Keratinocyte (primary cell): ENCODE data around the gene DAPP1. TPM values are rescaled to one million over a fixed set of nuclear protein-coding genes. Genes with fewer than 3 reads are reported as not detected.

Experiments used
- DNase-seq: peaks from one replicate; pipeline ENCODE4 v3.0.0-alpha.2; 2011; ENCODE audit warnings: low read depth, missing footprints, low spot score
- FAIRE-seq: peaks from 2 replicates; lab custom pipeline; 2011; peaks lifted over from hg19 to GRCh38; lab: Jason Lieb, UNC
- H2AFZ ChIP-seq: 2 replicates; pipeline ENCODE4 v1.6.0; 2012; ENCODE audit warnings: low read length, control low read depth, inconsistent platforms; ENCODE audit not compliant: control insufficient read depth
- H3K27ac ChIP-seq: 2 replicates; pipeline ENCODE4 v1.5.1; 2011; ENCODE audit warnings: low read length; ENCODE audit not compliant: control insufficient read depth, insufficient read depth
- H3K27me3 ChIP-seq: 3 replicates; pipeline ENCODE4 v1.6.0; 2011; ENCODE audit warnings: low read length; ENCODE audit not compliant: control insufficient read depth, insufficient read depth; ENCODE audit errors: extremely low read depth
- H3K36me3 ChIP-seq, 2 experiments: 2 replicates in 1 of 2; 3 replicates in 1 of 2; pipeline ENCODE4 v1.5.1; 2011; ENCODE audit warnings: low read length in 2 of 2, mild to moderate bottlenecking in 1 of 2; ENCODE audit not compliant: control insufficient read depth in 2 of 2, insufficient read depth in 2 of 2; ENCODE audit errors: extremely low read depth in 1 of 2
- H3K4me1 ChIP-seq: 3 replicates; pipeline ENCODE4 v1.5.1; 2011; ENCODE audit warnings: low read length; ENCODE audit not compliant: control insufficient read depth, insufficient read depth; ENCODE audit errors: extremely low read depth
- H3K4me2 ChIP-seq: 3 replicates; pipeline ENCODE4 v1.6.0; 2011; ENCODE audit warnings: low read depth, low read length; ENCODE audit not compliant: control insufficient read depth, insufficient read depth; ENCODE audit errors: extremely low read depth
- H3K4me3 ChIP-seq, 3 experiments: fragments of 200-600 bp in 1 of 3; sonication (generic) in 1 of 3; 2 replicates in 2 of 3; 3 replicates in 1 of 3; pipeline ENCODE4 v1.5.1; 2011 to 2016; ENCODE audit warnings: low read length in 3 of 3, mild to moderate bottlenecking in 3 of 3, control low read depth in 2 of 3, inconsistent platforms in 1 of 3, low read depth in 1 of 3, mixed read lengths in 1 of 3, mixed run types in 1 of 3, moderate library complexity in 1 of 3; ENCODE audit not compliant: control insufficient read depth in 2 of 3, insufficient read depth in 2 of 3; ENCODE audit errors: extremely low read depth in 1 of 3
- H3K79me2 ChIP-seq: 2 replicates; pipeline ENCODE4 v1.6.0; 2012; ENCODE audit warnings: low read length; ENCODE audit not compliant: control insufficient read depth, insufficient read depth
- H3K9ac ChIP-seq: 3 replicates; pipeline ENCODE4 v1.6.0; 2011; ENCODE audit warnings: low read length; ENCODE audit not compliant: control insufficient read depth, insufficient read depth; ENCODE audit errors: extremely low read depth
- H3K9me1 ChIP-seq: 3 replicates; pipeline ENCODE4 v1.6.0; 2011; ENCODE audit warnings: low read length; ENCODE audit not compliant: control insufficient read depth, insufficient read depth; ENCODE audit errors: extremely low read depth
- H3K9me3 ChIP-seq: 2 replicates; pipeline ENCODE4 v1.5.1; 2012; ENCODE audit warnings: low read depth, low read length; ENCODE audit not compliant: control insufficient read depth
- H4K20me1 ChIP-seq: 3 replicates; pipeline ENCODE4 v1.6.0; 2011; ENCODE audit warnings: low read length; ENCODE audit not compliant: control insufficient read depth, insufficient read depth; ENCODE audit errors: extremely low read depth
- CTCF ChIP-seq, 3 experiments: IDR thresholded peaks in 1 of 3; conservative IDR thresholded peaks in 1 of 3; optimal IDR thresholded peaks in 1 of 3; 2 replicates in 2 of 3; 3 replicates in 1 of 3; pipeline versions ENCODE3 to v1.5.1; 2011; ENCODE audit warnings: low read length in 3 of 3, mild to moderate bottlenecking in 3 of 3, moderate library complexity in 2 of 3, control low read depth in 1 of 3, inconsistent platforms in 1 of 3; ENCODE audit not compliant: insufficient read depth in 2 of 3; ENCODE audit errors: extremely low read depth in 1 of 3
- EZH2 ChIP-seq: IDR thresholded peaks from one replicate; pipeline ENCODE4 v1.6.1; 2012; ENCODE audit warnings: inconsistent platforms, mild to moderate bottlenecking, low read length, moderate library complexity
- dilution Hi-C: fragments of 300-500 bp; cut with MboI; formaldehyde crosslinking; loops from one replicate; pipeline ENCODE4 v1.7.0; 2020; ENCODE audit warnings: low sequenced_read_pairs; ENCODE audit not compliant: extremely low pct_ligation_motif_present
- polyA plus RNA-seq, 5 experiments: library from polyadenylated mRNA; depleted of rRNA in 3 of 5; stranded (reverse) in 3 of 5; stranded (forward) in 1 of 5; unstranded in 1 of 5; fragments of >200 nt; gene quantifications; 1 replicate in 1 of 5; 2 replicates in 3 of 5; 3 replicates in 1 of 5; pipeline versions ENCODE4 v1.2.1 to v1.2.3, GENCODE V29; 2011 to 2012; ENCODE audit warnings: missing spikeins in 2 of 5, low read depth in 1 of 5, low replicate concordance in 1 of 5

DAPP1 gene
- polyA plus RNA-seq, 1 donor (not counting 4 experiments of a cell fraction or from before 2014, with no cell fraction given), result 80.3 TPM

- Histone ChIP-seq H3K27ac (no peak overlapping the region), H3K4me1 (no peaks in the 10 kb centered on the region), H4K20me1 (no peaks in the 10 kb centered on the region), H3K79me2 (no peaks in the 10 kb centered on the region), H3K36me3 (no peaks in the 10 kb centered on the region), H3K27me3 (no peaks in the 10 kb centered on the region), H3K9me3 (no peaks in the 10 kb centered on the region), H3K9me1 (no peaks in the 10 kb centered on the region), H3K4me3 (no peak overlapping the region), H3K9ac (no peak overlapping the region), H3K4me2 (no peak overlapping the region), H2AFZ (no peak overlapping the region)
- DNase-seq (no peak), FAIRE-seq (no peak)
- TF ChIP-seq CTCF (optimal IDR thresholded peaks at IDR 0.05 in 1 of 3, IDR thresholded peaks at IDR 0.05 in 1 of 3, conservative IDR thresholded peaks at IDR 0.05 in 1 of 3; ENCODE audit: extremely low read depth in 1 of 3, insufficient read depth in 2 of 3, low read length in 3 of 3), result no peak
- TF ChIP-seq EZH2, result no peak
- dilution Hi-C loops, result no loop called here
Observed at GRCh38 chr4:99801005-99801699, 15.5 kb upstream of the DAPP1 start.

GRCh38 chr4:99803566-99804101, 13.0 kb upstream of the DAPP1 start:
- FAIRE-seq (no peak), DNase-seq (no peak)
- no peaks in the 10 kb centered on the region for H3K36me3 ChIP-seq
- dilution Hi-C loops, result no loop called here
- no peak overlapping the region for H3K4me2 ChIP-seq
- H3K79me2 ChIP-seq, result no peaks in the 10 kb centered on the region
- H4K20me1 ChIP-seq, result no peaks in the 10 kb centered on the region
- H3K4me3 ChIP-seq, result no peak overlapping the region
- no peaks in the 10 kb centered on the region for H3K4me1 ChIP-seq
- no peaks in the 10 kb centered on the region for H3K27me3 ChIP-seq
- no peak overlapping the region for H2AFZ ChIP-seq
- TF ChIP-seq CTCF (optimal IDR thresholded peaks at IDR 0.05 in 1 of 3, IDR thresholded peaks at IDR 0.05 in 1 of 3, conservative IDR thresholded peaks at IDR 0.05 in 1 of 3; ENCODE audit: extremely low read depth in 1 of 3, insufficient read depth in 2 of 3, low read length in 3 of 3), result no peak
- TF ChIP-seq EZH2, result no peak
- no peak overlapping the region for H3K27ac ChIP-seq
- H3K9ac ChIP-seq, result no peak overlapping the region
- H3K9me3 ChIP-seq, result no peaks in the 10 kb centered on the region
- H3K9me1 ChIP-seq, result no peaks in the 10 kb centered on the region
